HG02678 (cell line): ENCODE data around the gene RARB.

Experiments
- ATAC-seq: cut with Tn5 transposase; IDR thresholded peaks from one replicate; pipeline ENCODE4 v1.9.1; 2021; ENCODE audit warnings: mild to moderate bottlenecking, moderate library complexity; ENCODE audit not compliant: unreplicated experiment

RARB gene

GRCh38 chr3:25573386-25574171, 145.5 kb downstream of the RARB start:
- ATAC-seq, result no peak

GRCh38 chr3:25574172-25574765, 146.2 kb downstream of the RARB start:
- ATAC-seq, result no peak

- no peak for ATAC-seq
Observed at GRCh38 chr3:25575001-25575400, 146.9 kb downstream of the RARB start.

GRCh38 chr3:25576146-25576545, 148.1 kb downstream of the RARB start:
- ATAC-seq, result no peak

- ATAC-seq, result no peak
Observed at GRCh38 chr3:25576831-25577454, 148.9 kb downstream of the RARB start.

GRCh38 chr3:25578059-25578458, 150.0 kb downstream of the RARB start:
- ATAC-seq, result no peak

- no peak for ATAC-seq
Observed at GRCh38 chr3:25580534-25580933, 152.5 kb downstream of the RARB start.

GRCh38 chr3:25581335-25581734, 153.3 kb downstream of the RARB start:
- ATAC-seq, result no peak

- no peak for ATAC-seq
Observed at GRCh38 chr3:25581823-25582222, 153.8 kb downstream of the RARB start.

GRCh38 chr3:25582242-25582641, 154.2 kb downstream of the RARB start:
- no peak for ATAC-seq

- ATAC-seq, result no peak
Observed at GRCh38 chr3:25583343-25583742, 155.3 kb downstream of the RARB start.

- no peak for ATAC-seq
Observed at GRCh38 chr3:25584011-25584789, 156.1 kb downstream of the RARB start.

GRCh38 chr3:25585361-25586166, 157.5 kb downstream of the RARB start:
- no peak for ATAC-seq

- ATAC-seq, result no peak
Observed at GRCh38 chr3:25586167-25586505, 158.1 kb downstream of the RARB start.

GRCh38 chr3:25586553-25586952, 158.5 kb downstream of the RARB start:
- ATAC-seq, result no peak

GRCh38 chr3:25587094-25587493, 159.0 kb downstream of the RARB start:
- ATAC-seq, result no peak

- no peak for ATAC-seq
Observed at GRCh38 chr3:25587526-25587925, 159.5 kb downstream of the RARB start.

- ATAC-seq, result no peak
Observed at GRCh38 chr3:25587975-25588374, 159.9 kb downstream of the RARB start.

GRCh38 chr3:25588441-25589103, 160.5 kb downstream of the RARB start:
- no peak for ATAC-seq

- no peak for ATAC-seq
Observed at GRCh38 chr3:25589104-25589782, 161.2 kb downstream of the RARB start.
